Measurements from ENCODE around the gene DHCR24. TPM values are rescaled to one million over a fixed set of nuclear protein-coding genes. Genes with fewer than 3 reads are reported as not detected.

Gene DHCR24
- total RNA-seq, 1 donor from 2014 or later: 258 TPM

- H3K4me3 ChIP-seq (ENCODE audit: low read depth, low read length): no peak overlapping the region
- TF ChIP-seq, protein P1, sequence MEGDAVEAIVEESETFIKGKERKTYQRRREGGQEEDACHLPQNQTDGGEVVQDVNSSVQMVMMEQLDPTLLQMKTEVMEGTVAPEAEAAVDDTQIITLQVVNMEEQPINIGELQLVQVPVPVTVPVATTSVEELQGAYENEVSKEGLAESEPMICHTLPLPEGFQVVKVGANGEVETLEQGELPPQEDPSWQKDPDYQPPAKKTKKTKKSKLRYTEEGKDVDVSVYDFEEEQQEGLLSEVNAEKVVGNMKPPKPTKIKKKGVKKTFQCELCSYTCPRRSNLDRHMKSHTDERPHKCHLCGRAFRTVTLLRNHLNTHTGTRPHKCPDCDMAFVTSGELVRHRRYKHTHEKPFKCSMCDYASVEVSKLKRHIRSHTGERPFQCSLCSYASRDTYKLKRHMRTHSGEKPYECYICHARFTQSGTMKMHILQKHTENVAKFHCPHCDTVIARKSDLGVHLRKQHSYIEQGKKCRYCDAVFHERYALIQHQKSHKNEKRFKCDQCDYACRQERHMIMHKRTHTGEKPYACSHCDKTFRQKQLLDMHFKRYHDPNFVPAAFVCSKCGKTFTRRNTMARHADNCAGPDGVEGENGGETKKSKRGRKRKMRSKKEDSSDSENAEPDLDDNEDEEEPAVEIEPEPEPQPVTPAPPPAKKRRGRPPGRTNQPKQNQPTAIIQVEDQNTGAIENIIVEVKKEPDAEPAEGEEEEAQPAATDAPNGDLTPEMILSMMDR (conservative IDR thresholded peaks at IDR 0.05; ENCODE audit: low read depth, low read length): no peak
- DNase-seq (ENCODE audit: low read depth): no peak
These were observed 75.0 kb downstream of the DHCR24 start for GRCh38 chr1:54811739-54812655.

- DNase-seq (ENCODE audit: low read depth): no peak
- TF ChIP-seq, protein P1 (conservative IDR thresholded peaks at IDR 0.05; ENCODE audit: low read depth, low read length): no peak
- no peak overlapping the region for H3K4me3 ChIP-seq (ENCODE audit: low read depth, low read length)
These were observed 75.9 kb downstream of the DHCR24 start for GRCh38 chr1:54811066-54811465.

- DNase-seq (ENCODE audit: low read depth): no peak
- H3K4me3 ChIP-seq (ENCODE audit: low read depth, low read length): no peak overlapping the region
- TF ChIP-seq, protein P1 (conservative IDR thresholded peaks at IDR 0.05; ENCODE audit: low read depth, low read length): peak; percentile 95
These were observed 76.6 kb downstream of the DHCR24 start for GRCh38 chr1:54810153-54810942.

- H3K4me3 ChIP-seq (ENCODE audit: low read depth, low read length): no peak overlapping the region
- TF ChIP-seq, protein P1 (conservative IDR thresholded peaks at IDR 0.05; ENCODE audit: low read depth, low read length): no peak
- DNase-seq (ENCODE audit: low read depth): no peak
These were observed 77.4 kb downstream of the DHCR24 start for GRCh38 chr1:54809496-54810074.

GRCh38 chr1:54808443-54809207 lies 78.4 kb downstream of the DHCR24 start:
- H3K4me3 ChIP-seq (ENCODE audit: low read depth, low read length): no peak overlapping the region
- TF ChIP-seq, protein P1 (conservative IDR thresholded peaks at IDR 0.05; ENCODE audit: low read depth, low read length): peak; percentile 22
- no peak for DNase-seq (ENCODE audit: low read depth)

GRCh38 chr1:54807756-54808155 lies 79.2 kb downstream of the DHCR24 start:
- no peak overlapping the region for H3K4me3 ChIP-seq (ENCODE audit: low read depth, low read length)
- DNase-seq (ENCODE audit: low read depth): no peak
- TF ChIP-seq, protein P1 (conservative IDR thresholded peaks at IDR 0.05; ENCODE audit: low read depth, low read length): no peak
